Breast epithelium (tissue), 4 donors: Measurements from ENCODE around the gene ESYT2. TPM values are rescaled to one million over a fixed set of nuclear protein-coding genes. Genes with fewer than 3 reads are reported as not detected.

ENCODE experiments used
- DNase-seq, 2 donors: peaks; one replicate each; pipeline ENCODE4 v3.0.0-alpha.2; 2019; ENCODE audit warnings: low spot score in 2 of 2
- H3K27ac ChIP-seq, 2 donors: fragments of 200-600 bp; sonication (generic) in 1 of 2; one replicate each; pipeline ENCODE4 v1.5.1; 2016 to 2019; ENCODE audit warnings: mild to moderate bottlenecking in 1 of 2
- H3K27me3 ChIP-seq, 2 donors: fragments of 200-600 bp; sonication (generic) in 1 of 2; one replicate each; pipeline versions ENCODE4 v1.5.1 to v1.6.0; 2017 to 2019; ENCODE audit warnings: control low read depth in 1 of 2, mild to moderate bottlenecking in 1 of 2
- H3K36me3 ChIP-seq: fragments of 200-600 bp; one replicate; pipeline ENCODE4 v1.5.1; 2019
- H3K4me1 ChIP-seq, 2 donors: fragments of 200-600 bp; sonication (generic); one replicate each; pipeline ENCODE4 v1.5.1; 2016 to 2019; ENCODE audit warnings: control low read depth in 1 of 2
- H3K4me3 ChIP-seq, 3 donors: fragments of 200-600 bp; sonication (generic); 1 replicate in 2 of 3; 2 replicates in 1 of 3; pipeline ENCODE4 v1.5.1; 2016 to 2019; ENCODE audit warnings: mild to moderate bottlenecking in 3 of 3, moderate library complexity in 2 of 3
- H3K9me3 ChIP-seq, 2 donors: fragments of 200-600 bp; sonication (generic) in 1 of 2; one replicate each; pipeline ENCODE4 v1.5.1; 2016 to 2019; ENCODE audit warnings: control low read depth in 1 of 2
- CTCF ChIP-seq, 3 donors: fragments of 450-650 bp; IDR thresholded peaks; one replicate each; pipeline ENCODE4 v1.5.1; 2016 to 2017; ENCODE audit warnings: antibody characterized with exemption in 3 of 3, mild to moderate bottlenecking in 3 of 3, moderate library complexity in 3 of 3
- POLR2A ChIP-seq: fragments of 450-650 bp; IDR thresholded peaks from one replicate; pipeline ENCODE4 v1.6.1; 2016; ENCODE audit warnings: antibody characterized with exemption, mild to moderate bottlenecking, moderate library complexity
- POLR2AphosphoS5 ChIP-seq, 3 donors: sonication (generic); formaldehyde crosslinking; IDR thresholded peaks; one replicate each; pipeline ENCODE4 v1.6.1; 2017; ENCODE audit warnings: antibody characterized with exemption in 3 of 3
- intact Hi-C: fragments of 100-400 bp; cut with DNase I; formaldehyde crosslinking; loops from one replicate; pipeline ENCODE4 v1.15.1; 2023; ENCODE audit warnings: low total_unique reads
- total RNA-seq, 3 donors: library from RNA; depleted of rRNA; stranded (reverse); fragments of >200 nt; gene quantifications; one replicate each; pipeline ENCODE4 v1.1.0, GENCODE V29; 2016

ESYT2 gene
- total RNA-seq, 3 donors from 2014 or later: 97.3 to 155 (median 115) TPM

- H3K9me3 ChIP-seq: no peaks in the 10 kb centered on the region
- H3K27me3 ChIP-seq: no peaks in the 10 kb centered on the region
- H3K4me1 ChIP-seq: peaks cover 0 to 18% of the 10 kb centered on the region in 2 donors
- no peak overlapping the region for H3K4me3 ChIP-seq
- no peak for DNase-seq
- no peaks in the 10 kb centered on the region for H3K36me3 ChIP-seq
- intact Hi-C loops: no loop called here
- TF ChIP-seq CTCF (IDR thresholded peaks at IDR 0.05) (no peak), POLR2A (no peak), POLR2AphosphoS5 (IDR thresholded peaks at IDR 0.05) (no peak)
- peak overlapping the region; percentile 86 to 91 for H3K27ac ChIP-seq
Measured at GRCh38 chr7:158811894-158812293, 17.4 kb downstream of the ESYT2 start.

- TF ChIP-seq CTCF (IDR thresholded peaks at IDR 0.05) (no peak), POLR2AphosphoS5 (IDR thresholded peaks at IDR 0.05) (no peak), POLR2A (no peak)
- H3K36me3 ChIP-seq: no peaks in the 10 kb centered on the region
- no peaks in the 10 kb centered on the region for H3K9me3 ChIP-seq
- intact Hi-C loops: no loop called here
- no peaks in the 10 kb centered on the region for H3K27me3 ChIP-seq
- H3K27ac ChIP-seq: peak overlapping the region; percentile 86 to 91
- no peak overlapping the region for H3K4me3 ChIP-seq
- H3K4me1 ChIP-seq: peaks cover 0 to 14% of the 10 kb centered on the region in 2 donors
- DNase-seq: no peak
Measured at GRCh38 chr7:158811461-158811860, 17.8 kb downstream of the ESYT2 start.

GRCh38 chr7:158810846-158811245 is 18.5 kb downstream of the ESYT2 start:
- H3K36me3 ChIP-seq: no peaks in the 10 kb centered on the region
- H3K9me3 ChIP-seq: no peaks in the 10 kb centered on the region
- TF ChIP-seq POLR2AphosphoS5 (IDR thresholded peaks at IDR 0.05): no peak
- no peak for TF ChIP-seq POLR2A
- no peak for TF ChIP-seq CTCF (IDR thresholded peaks at IDR 0.05)
- DNase-seq: no peak
- peaks cover 0 to 8% of the 10 kb centered on the region in 2 donors for H3K4me1 ChIP-seq
- no peaks in the 10 kb centered on the region for H3K27me3 ChIP-seq
- peak overlapping the region in 1 of 2 donors; percentile 86 for H3K27ac ChIP-seq
- intact Hi-C loops: no loop called here
- no peak overlapping the region for H3K4me3 ChIP-seq

GRCh38 chr7:158809596-158809995 is 19.7 kb downstream of the ESYT2 start:
- intact Hi-C loops: no loop called here
- no peak for DNase-seq
- Histone ChIP-seq H3K27me3 (no peaks in the 10 kb centered on the region), H3K4me1 (peaks cover 0 to 5% of the 10 kb centered on the region in 2 donors), H3K9me3 (no peaks in the 10 kb centered on the region), H3K36me3 (no peaks in the 10 kb centered on the region), H3K4me3 (no peak overlapping the region), H3K27ac (no peak overlapping the region)
- no peak for TF ChIP-seq POLR2AphosphoS5 (IDR thresholded peaks at IDR 0.05)

GRCh38 chr7:158808126-158808525 is 21.2 kb downstream of the ESYT2 start:
- DNase-seq: no peak
- Histone ChIP-seq H3K27ac (no peak overlapping the region), H3K36me3 (no peaks in the 10 kb centered on the region), H3K27me3 (no peaks in the 10 kb centered on the region), H3K9me3 (no peaks in the 10 kb centered on the region), H3K4me1 (peaks cover 0 to 5% of the 10 kb centered on the region in 2 donors), H3K4me3 (no peak overlapping the region)
- TF ChIP-seq POLR2AphosphoS5 (IDR thresholded peaks at IDR 0.05) (no peak), POLR2A (no peak), CTCF (IDR thresholded peaks at IDR 0.05) (no peak)
- intact Hi-C loops: no loop called here

GRCh38 chr7:158805937-158806336 is 23.4 kb downstream of the ESYT2 start:
- Histone ChIP-seq H3K4me3 (no peak overlapping the region), H3K27ac (peak overlapping the region; percentile 22 to 25), H3K27me3 (no peaks in the 10 kb centered on the region), H3K9me3 (no peaks in the 10 kb centered on the region), H3K36me3 (no peaks in the 10 kb centered on the region), H3K4me1 (no peaks in the 10 kb centered on the region)
- TF ChIP-seq CTCF (IDR thresholded peaks at IDR 0.05) (no peak), POLR2AphosphoS5 (IDR thresholded peaks at IDR 0.05) (no peak), POLR2A (no peak)
- no peak for DNase-seq
- intact Hi-C loops: no loop called here
